GM18517 (cell line): ENCODE measurements around the gene NRBF2.
"Not testable (repeated sequence)": the region's sequence is repeated elsewhere in the genome, so short reads cannot be mapped to it uniquely, and the experiment has no call there.

Experiments
- ATAC-seq: cut with Tn5 transposase; IDR thresholded peaks from one replicate; pipeline ENCODE4 v1.9.1; 2021; ENCODE audit warnings: mild to moderate bottlenecking, moderate library complexity; ENCODE audit not compliant: unreplicated experiment

NRBF2 gene

DNA sequence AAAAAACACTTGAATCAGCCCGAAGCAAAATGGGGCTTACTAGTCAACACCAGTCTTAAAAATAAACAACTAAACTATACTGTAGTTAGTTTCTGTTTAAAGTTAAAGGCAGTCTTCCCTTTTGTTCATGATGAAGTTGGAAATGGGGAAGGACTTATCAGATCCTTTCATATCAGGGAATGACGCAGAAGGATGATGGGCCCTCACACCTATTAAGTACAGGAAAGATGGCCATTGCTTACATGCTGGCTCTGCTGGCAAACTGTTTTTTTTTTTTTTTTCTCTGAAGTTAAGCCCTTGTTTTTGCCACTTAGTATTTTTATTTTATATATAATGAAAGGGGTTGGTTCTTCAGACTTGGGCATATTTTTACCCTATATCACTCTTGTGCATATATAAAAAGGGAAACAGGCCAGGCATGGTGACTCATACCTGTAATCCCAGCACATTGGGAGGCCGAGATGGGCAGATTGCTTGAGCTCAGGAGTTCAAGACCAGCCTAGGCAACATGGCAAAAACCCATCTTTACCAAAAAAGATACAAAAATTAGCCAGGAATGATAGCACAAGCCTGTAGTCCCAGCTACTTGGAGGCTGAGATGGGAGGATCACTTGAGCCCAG is 16.6 kb upstream of the NRBF2 start:
- no peak for ATAC-seq

DNA sequence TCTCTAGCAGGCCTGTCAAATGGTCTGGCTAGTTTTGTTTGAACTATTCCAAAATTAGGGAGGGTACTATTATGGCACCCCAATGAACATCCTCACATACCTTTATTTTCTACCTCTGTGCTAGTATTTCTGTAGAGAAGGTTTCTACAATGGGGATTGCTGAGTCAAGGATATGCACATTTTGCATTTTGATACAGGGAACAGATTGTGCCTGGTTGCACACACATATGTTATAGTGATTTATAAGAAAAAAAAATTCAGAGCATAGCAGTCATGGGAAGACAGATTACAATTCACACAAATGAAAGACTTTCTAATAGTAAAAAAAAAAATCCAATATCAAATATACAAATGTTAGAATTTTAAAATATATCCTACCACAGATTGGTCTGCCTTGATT is 14.1 kb upstream of the NRBF2 start:
- no peak for ATAC-seq

DNA sequence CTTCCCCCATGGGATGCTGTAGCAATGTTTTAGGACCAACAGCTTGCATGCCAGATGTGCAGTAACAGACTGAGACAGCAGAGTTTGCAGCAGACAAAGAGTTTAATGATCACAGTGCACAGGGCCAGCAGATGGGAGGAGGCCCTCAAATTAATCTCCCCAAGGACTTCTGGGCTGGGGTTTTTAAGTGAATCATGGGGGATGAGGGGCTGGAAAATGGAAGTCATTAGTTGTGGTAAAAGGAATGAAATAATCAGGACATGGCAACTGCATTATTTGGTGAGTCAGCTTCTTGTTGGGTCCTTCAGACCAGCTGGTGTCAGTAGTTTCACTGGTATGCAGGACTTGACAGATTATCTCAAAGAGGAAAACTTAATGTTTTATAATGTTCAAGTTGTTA is 12.6 kb upstream of the NRBF2 start:
- no peak for ATAC-seq

DNA sequence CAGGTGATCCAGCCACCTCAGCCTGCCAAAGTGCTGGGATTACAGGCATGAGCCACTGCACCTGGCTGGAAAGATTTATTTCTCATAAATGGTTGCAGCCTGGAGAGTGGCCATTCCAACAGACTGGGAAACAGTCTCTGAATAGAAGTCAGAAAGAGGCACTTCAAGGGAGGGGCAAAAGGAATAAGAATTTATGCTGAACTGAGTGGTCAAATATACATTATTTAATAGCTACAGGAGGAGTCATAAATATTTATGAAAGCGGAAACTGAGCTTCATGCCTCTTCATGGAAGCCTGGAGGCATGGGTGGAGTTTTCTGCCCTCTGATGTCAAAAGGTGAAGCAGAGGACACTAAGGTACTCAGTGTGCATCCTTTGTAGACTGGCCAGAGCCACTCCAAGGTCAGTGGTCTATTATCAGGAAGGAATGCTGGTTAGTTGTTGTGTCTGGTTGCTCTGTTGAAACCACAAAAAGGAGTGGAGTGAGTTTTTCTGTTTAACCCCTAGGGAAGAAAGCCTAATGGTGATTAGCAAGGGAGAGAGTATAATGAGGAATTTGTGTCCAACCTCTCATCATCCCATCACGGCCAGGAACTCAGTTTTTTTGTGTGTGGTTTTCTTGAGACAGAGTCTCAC is 9.3 kb upstream of the NRBF2 start:
- no peak for ATAC-seq

DNA sequence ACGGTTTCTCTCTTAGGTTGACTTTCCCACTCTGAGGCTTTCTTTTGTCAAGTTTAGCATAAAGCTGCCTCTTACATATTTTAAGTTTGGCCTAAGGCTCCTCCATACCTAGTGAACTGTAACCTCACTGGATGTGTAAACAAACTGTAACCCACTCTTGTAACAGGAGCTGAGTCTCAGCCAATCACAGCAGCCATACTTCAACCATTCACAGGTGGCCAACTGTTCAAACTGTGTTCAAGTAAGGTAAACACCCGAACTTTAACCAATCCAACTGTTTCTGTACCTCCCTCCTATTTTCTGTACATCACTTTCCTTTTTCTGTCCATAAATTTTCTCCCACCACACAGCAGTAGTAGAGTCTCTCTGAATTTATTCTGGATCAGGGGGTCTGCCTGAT is 7.7 kb upstream of the NRBF2 start:
- no peak for ATAC-seq

DNA sequence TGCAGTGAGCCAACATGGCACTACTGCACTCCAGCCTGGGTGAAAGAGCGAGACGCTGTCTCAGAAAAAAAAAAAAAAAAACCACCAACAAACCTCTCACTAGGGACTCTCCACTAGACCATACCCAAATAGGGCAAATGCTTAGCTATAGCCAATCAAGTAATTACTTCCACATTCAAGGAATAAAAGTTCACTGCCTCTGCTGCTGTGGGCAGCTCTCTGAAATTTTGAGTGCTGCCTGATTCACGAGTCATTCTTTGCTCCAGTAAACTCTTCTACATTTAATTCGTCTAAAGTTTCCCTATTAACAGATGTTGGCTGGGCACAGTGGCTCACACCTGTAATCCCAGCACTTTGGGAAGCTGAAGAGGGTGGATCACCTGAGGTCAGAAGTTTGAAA is 4.7 kb upstream of the NRBF2 start:
- no peak for ATAC-seq

DNA sequence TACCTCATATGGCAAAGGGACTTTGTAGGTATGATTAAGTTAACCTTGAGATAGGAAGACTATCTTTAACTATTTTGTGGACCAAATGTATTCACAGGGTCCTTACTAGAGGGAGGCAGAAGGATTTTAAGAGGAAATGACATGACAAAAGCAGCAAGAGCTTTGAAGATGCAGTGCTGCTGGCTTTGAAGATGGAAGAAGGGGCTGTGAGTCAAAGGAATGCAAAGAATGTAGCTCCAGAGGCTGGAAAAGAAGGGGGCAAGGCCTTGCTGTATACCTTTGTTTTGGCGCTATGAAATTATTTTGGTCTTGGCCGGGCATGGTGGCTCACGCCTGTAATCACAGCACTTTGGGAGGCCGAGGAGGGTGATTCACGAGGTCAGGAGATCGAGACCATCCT is 3.2 kb upstream of the NRBF2 start:
- no peak for ATAC-seq

DNA sequence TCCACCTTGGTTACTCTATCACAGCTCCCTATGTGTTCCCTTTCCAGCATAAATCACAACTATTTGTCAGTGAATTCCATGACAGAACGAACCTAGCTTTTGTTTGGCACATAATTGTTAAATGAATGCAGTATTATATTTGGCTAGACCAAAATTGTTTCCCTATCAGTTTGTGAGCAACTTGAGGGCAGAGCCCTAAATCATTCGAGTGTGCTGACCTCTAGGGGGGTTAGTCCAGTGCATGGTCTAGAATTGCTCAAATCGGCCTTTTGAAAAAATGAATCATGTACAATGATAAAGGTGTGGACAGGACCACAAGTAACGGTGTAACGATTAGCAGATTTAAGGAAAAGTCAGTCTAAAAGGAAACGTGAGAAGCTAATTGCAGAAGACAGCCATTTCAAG is 475 bp upstream of the NRBF2 start:
- ATAC-seq: no peak

DNA sequence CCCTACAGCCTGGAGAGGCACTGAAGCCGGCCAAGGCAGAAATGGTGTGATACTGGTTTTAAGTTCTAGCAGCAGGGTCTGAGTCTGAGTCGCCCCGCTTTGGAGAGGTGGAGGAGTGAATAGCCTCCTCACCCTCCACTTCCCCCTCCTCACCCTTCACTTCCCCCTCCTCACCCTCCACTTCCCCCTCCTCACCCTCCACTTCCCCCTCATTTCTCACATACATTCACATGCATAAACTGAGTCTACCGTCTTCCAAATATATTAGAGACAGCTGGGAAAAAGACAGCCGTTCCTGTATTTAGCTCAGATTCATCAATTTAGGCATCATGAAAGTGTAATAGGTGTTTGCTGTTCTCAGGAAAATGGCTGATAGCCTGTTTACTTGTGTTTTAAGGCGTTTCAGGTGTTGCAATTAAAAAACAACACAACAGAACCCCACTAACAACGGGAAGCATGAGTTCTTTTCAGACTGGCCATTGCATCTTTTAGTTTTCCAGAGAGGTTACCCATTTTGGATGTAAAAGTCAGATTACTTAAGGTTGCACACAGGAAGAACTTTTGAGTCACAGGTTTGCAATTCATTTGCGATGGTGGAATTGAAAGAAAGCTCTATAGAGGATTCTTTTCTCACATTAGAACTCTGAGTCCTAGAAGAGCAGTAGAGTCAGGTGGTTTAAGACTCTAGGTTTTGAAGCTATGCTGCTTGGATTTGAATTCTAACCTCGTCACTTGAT is 861 bp downstream of the NRBF2 start:
- ATAC-seq: no peak

DNA sequence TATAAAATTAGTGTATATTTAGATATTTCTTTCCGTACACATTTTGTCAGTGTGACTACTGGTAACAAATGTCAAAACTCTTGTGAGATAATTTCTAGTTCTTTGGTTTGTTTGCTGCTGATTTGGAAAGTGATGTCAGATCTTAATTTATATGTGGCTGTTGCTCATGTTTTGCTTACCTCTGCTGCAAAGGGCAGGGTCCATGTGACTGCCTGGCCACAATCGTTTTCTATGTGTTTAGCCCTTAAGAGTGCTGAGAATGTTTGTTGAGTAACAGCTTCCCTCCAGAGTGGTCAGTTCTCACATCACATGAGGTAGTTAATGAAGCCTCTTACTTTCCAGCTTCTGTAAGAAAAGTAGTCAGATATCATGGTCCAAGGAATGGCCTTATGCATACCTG is 4.2 kb downstream of the NRBF2 start:
- no peak for ATAC-seq

DNA sequence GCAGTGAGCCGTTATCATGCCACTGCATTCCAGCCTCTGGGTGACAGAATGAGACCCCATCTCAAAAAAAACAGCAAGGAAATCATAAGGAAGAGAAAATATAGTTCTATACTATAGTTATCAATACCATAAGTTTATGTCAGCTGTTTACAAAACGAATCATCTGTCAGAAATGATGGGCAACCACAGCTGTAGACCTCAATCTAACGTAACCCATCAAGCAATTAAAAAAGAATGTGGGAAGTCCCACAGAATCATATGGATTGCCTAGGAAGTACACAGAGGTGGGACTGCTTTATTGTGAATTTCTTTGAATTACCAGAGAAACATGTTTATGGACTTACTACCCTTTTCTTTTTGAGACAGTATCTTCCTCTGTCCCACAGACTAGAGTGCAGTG is 6.9 kb downstream of the NRBF2 start:
- ATAC-seq: no peak

DNA sequence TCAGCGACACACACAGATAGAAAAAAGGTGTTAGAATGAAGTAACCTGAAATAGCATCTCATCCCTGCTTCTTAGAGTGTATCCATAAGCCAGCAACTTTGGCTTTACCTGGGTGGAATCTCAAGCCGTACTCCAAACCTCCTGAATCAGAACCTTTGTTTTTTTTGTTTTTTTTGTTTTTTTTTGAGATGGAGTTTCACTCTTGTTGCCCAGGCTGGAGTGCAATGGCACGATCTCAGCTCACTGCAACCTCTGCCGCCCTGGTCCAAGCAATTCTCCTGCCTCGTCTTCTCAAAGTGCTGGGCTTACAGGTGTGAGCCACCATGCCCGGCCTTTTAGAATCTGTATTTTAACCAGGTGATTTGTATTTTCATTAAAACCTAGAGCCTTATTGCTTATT is 9.0 kb downstream of the NRBF2 start:
- ATAC-seq: no peak

DNA sequence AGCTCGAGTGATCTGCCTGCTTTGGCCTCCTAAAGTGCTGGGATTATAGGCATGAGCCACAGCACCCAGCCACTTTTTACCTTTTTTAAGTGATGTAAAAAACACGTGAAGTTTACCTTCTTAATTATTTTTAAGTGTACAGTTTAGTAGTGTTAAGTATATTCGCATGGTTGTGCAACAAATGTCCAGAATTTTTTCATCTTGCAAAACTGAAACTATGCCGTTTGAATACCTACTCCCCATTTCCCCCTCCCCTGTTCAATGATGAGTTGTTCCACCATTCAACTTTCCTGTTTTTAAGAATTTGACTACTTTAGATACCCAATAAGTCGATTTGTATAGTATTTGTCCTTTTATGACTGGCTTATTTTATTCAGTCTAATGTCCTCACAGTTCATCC is 10.9 kb downstream of the NRBF2 start:
- ATAC-seq: no peak

DNA sequence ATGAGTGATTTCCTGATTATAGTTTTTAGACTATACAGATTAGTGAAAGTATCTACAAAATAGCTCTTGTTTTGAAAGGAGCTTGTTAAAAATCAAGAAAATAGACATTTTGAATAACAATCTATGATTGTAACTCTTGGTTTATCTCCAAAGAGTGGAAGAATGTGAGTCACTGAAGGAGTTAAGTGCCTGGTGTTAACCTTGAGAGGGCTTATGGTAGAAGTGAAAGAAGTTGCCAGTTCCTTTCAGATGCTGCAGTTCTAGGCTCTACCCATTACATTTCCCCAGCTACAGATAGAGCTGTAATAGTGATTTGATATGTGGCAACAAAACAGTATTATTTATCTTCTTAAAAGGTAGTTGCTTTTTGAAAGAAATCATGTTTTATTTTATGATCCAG is 12.7 kb downstream of the NRBF2 start:
- no peak for ATAC-seq

DNA sequence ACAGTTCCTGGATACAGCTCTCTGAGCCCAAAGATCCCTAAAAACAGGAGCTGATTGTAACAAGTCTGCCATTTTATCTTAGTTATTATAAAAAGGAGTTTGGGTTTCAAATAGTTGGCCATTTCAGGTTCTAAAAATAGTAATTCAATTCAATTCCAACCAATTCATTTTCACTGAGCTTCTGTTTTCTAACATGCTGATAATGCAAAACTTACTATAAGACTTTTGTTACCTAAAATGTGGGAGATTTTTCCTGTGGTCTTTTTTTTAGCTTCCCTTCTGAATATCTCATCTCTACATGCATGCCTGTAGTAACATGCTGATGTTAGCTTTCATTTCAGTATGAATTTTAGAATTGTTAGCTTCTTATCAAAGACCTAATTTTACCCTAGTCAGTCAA is 13.4 kb downstream of the NRBF2 start:
- no peak for ATAC-seq

DNA sequence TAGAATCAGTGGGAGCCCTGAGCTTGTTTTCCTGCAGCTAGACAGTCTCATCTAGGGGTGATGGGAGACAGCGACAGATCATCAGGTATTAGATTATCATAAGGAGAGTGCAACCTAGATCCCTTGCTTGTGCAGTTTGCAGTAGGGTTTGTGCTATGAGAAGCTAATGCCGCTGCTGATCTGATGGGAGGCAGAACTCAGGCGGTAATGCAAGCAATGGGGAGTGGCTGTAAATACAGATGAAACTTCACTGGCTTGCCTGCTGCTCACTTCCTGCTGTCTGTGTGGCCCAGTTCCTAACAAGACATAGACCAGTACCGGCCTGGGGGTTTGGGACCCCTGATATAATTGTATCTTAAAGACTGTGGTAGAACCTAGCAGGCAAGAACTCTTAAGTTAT is 17.6 kb downstream of the NRBF2 start:
- no peak for ATAC-seq

DNA sequence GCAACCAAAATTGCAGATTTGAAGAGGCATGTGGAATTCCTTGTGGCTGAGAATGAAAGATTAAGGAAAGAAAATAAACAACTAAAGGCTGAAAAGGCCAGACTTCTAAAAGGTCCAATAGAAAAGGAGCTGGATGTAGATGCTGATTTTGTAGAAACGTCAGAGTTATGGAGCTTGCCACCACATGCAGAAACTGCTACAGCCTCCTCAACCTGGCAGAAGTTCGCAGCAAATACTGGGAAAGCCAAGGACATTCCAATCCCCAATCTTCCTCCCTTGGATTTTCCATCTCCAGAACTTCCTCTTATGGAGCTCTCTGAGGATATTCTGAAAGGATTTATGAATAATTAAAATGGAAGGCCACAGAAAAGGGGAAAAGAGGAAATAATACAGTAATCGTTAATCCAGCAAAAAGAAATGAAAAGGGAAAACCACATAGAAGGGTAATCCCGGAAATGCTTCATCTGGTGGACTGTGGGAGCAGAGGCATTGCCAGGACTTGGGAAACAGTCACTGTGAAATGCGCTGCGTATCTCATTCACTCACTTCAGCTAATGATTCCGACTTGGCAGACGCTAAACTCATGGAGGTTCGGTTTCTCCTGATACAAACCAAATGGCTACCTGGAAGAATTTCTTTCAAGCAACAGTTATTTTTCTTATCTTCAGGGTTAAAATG is 20.9 kb downstream of the NRBF2 start:
- ATAC-seq: not testable (repeated sequence)

DNA sequence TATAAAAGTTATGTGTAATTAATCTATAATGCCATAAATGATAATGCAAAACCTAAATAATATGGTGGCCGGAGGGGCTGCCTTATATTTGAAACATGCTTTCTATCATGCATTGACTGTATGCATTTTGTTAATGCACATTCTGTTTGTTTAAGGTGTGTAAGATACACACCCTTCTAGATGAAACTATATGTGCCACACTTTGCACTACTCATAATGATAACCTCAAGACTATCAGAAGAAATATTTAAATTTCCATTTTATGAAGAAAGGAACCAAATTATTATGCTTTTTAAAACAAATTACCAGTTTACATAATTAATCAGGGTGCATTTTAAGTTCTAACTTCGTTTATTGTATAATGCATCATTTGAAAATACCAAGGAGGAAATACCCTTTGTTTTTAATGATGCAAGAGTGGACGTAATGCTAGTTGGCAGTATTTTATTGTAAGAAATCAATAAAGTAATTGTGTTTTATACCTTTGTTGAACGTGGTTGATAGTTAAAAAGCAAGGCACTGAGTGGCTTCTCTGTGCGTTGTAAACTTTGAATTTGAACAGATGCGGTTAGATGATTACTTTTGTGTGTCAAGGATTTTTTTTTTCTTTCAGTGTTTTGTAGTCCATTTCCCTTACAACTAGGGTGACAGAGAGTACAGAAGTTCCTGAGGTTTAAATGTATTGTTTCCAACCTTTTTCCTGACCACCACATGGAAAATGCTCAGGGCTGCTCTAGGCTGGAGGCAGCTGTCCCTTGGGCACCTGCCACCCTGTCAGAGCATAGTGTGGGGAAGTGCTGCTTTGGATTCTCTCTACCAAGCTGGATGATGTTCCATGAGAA is 21.6 kb downstream of the NRBF2 start:
- ATAC-seq: no peak

DNA sequence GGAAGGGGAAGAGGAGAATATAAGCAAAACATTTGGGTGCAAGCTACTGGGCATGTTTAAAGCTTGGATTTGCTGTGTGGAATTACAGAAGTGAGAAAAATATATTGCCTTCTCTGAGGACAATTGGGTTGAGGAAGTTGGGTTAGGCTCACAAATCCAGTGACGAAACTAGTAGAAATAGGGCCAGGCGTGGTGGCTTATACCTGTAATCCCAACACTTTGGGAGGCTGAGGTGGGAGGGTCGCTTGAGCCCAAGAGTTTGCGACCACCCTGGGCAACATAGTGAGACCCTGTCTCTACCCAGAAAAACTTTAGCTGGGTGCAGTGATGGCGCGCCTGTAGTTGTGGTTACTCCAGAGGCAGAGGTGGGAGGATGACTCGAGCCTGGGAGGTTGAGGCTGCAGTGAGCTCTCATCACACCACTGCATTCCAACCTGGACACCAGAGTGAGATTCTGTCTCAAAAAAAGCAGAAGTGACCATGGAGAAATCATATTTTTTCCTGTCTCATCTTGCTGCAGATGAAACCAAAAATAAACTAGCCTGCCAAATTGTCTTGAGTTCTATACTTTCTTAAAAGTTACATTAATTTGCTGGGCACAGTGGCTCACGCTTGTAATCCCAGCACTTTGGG is 22.4 kb downstream of the NRBF2 start:
- no peak for ATAC-seq

DNA sequence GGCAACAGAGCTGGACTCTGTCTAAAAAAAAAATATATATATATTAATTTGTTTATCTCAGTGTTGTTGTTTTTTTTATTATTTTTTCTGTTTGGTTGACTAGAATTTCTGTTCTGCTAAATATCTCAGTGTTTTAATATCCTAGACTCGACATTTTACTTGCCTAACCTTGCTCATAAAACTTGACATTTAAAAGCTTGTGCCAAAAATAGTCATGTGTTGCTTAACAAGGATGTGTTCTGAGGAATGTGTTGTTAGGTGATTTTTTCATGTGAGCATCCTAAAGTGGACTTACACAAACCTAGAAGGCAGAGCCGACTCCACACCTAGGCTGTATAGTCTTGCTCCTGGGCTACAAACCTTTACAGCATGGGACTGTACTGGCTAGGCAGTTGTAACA is 23.1 kb downstream of the NRBF2 start:
- ATAC-seq: no peak
